OCI-LY3 (cell line): ENCODE measurements around the gene LAMA3.

Source experiments
- EZH2phosphoT487 ChIP-seq: fragments of 200-600 bp; shearing (Covaris generic); IDR thresholded peaks from 2 replicates; pipeline ENCODE4 v1.6.1; 2018; ENCODE audit warnings: antibody characterized with exemption, mixed run types, low read depth
- TF ChIP-seq, protein P1 (sequence below): fragments of 200-600, 300-600 bp; sonication (generic); IDR thresholded peaks from 2 replicates; pipeline ENCODE4 v1.5.1; 2014; ENCODE audit warnings: antibody characterized with exemption, low read length, low read depth

DNA sequence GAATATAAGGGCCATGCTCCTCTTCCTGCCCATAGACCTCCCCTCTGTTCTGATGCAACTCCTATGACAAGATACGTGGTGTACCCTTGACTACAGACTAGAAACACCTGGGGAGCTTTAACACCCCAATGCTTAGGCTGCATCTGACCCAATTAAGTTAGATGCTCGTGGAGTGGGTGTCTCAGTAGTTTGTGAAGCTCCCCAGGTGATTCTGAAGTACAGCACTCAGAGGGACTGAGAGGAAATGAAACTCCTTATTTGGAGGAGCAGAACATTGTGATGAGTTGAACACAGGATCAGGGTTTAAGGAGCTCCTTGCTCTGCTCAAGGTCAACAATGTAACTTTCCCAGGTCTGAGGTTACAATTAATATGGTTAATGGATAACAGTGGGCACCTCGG lies 245.0 kb downstream of the LAMA3 start:
- TF ChIP-seq, protein P1, sequence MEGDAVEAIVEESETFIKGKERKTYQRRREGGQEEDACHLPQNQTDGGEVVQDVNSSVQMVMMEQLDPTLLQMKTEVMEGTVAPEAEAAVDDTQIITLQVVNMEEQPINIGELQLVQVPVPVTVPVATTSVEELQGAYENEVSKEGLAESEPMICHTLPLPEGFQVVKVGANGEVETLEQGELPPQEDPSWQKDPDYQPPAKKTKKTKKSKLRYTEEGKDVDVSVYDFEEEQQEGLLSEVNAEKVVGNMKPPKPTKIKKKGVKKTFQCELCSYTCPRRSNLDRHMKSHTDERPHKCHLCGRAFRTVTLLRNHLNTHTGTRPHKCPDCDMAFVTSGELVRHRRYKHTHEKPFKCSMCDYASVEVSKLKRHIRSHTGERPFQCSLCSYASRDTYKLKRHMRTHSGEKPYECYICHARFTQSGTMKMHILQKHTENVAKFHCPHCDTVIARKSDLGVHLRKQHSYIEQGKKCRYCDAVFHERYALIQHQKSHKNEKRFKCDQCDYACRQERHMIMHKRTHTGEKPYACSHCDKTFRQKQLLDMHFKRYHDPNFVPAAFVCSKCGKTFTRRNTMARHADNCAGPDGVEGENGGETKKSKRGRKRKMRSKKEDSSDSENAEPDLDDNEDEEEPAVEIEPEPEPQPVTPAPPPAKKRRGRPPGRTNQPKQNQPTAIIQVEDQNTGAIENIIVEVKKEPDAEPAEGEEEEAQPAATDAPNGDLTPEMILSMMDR = no peak
- no peak for TF ChIP-seq EZH2phosphoT487
